NB4 (cell line): Measurements from ENCODE around the gene OPA1.

Experiments
- CTCF ChIP-seq: IDR thresholded peaks from one replicate; pipeline ENCODE4 v1.5.1; 2012; ENCODE audit warnings: low read depth, low read length
- POLR2A ChIP-seq: IDR thresholded peaks from 2 replicates; pipeline ENCODE4 v1.6.1; 2011; ENCODE audit warnings: mild to moderate bottlenecking; ENCODE audit not compliant: insufficient read length; ENCODE audit errors: extremely low read depth

GRCh38 chr3:193592841-193593667, at the start of gene OPA1:
- peak; percentile 5 for TF ChIP-seq CTCF
- TF ChIP-seq POLR2A, result peak; percentile 75
